Stimulated activated CD4-positive, alpha-beta T cell treated with anti-CD3 and anti-CD28 coated beads, TNF-alpha, amount 100 ng/mL, for 48 hours (primary cell): ENCODE measurements around the gene NXPH1.

Experiments used
- DNase-seq, 3 donors: peaks; one replicate each; pipeline ENCODE4 v3.0.0-alpha.2; 2020; ENCODE audit warnings: low read depth in 3 of 3

NXPH1 gene

DNA sequence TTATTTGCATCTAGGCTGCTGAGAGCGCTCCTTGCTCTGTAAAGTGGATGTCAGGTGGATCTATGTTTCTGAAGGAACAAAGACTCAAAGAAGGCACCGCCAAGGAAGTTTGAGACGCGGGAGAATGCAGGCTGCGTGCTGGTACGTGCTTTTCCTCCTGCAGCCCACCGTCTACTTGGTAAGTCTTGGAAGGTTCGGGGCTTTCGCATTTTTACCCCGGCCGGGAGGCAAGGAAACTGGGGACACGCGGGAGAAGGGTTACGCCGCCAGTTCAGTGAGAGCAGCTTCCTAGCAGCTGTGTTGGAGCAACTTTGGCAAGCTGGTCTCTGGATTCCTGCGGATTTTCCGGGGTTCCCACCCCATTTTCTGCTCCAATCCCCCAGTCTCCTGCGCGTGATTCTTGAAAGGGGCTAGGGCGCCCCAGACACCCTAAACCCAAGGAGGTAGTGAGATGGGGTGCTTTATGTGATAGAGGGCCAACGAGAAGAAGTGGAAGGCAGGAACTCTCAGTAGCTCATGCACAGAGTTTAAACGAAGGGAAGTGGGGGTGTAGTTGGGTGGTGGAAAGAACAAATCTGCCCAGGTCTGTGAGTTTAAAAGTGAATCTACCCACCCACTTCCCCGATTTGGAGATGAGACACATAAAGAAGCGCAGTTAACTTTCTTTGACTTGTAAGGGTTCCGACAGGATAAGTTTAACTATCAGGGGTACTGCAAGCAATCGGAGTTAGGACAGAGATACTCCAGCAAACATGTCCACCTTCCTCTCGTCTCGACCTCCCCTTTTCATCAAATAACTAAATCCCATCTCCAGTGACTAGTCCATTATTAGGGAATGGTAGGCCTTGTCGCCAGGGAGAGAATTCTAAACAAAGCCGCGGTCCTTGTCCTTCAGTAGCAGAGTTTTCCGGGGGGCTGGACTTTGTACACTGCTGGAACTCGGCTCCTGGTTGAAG is 2.5 kb downstream of the NXPH1 start:
- DNase-seq, result no peak

DNA sequence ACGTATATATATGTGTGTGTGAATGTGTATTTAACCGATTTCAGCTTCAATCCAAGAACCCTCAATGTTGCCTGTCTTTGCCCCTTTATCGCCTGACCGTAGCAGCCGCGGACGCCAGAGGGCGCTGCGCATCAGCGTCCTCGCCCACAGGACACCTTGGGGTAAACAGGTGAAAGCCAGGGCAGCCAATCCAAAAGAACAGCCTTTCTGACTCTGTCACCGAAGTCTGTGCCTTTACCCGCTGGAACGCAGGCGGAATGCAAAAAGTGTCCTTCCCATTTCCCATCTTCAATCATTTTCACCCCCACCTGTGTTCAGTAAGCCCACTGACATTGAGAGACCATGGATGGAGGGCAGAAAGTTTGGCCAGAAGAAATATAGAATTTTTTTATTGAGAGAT is 3.6 kb downstream of the NXPH1 start:
- DNase-seq, result peak; percentile 17 to 42 (median 41)

DNA sequence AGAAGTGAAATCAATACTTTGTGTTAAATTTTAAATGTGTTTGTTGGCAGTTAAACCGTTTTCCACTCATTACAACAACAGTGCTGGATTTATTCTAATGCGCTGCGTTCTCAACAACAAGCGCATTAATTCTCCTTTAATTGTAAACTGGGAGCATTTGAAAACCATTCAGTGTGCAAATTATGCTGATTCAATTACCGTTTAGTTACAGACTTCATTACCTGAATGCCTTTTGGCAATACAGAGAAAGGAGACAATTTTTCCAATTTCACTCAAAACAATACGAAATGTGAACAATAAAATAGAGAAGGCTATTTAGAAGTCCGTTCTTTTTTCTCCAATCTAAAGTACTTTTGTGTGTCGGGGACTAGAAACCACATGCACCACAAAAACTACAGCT is 4.2 kb downstream of the NXPH1 start:
- DNase-seq, result no peak

DNA sequence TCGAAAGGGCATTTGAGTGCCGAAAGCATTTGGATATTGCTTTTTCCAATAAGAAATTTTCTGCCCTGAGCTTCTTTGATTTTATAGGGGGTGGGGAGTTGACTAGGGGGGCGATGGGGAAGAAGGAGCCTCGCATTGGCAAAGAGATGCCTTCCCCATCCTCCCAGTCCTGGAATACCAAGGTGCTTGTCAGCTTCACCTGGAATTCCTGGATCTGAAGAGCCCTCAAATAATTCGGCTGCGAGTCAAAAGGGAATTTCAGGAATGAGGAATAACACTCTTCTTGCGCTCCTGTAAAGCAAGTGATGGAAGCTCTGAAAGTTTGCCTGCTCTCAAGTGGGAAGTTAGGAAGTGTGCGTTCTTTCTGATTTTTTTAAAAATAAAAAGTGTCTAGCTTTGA is 7.3 kb downstream of the NXPH1 start:
- no peak for DNase-seq

DNA sequence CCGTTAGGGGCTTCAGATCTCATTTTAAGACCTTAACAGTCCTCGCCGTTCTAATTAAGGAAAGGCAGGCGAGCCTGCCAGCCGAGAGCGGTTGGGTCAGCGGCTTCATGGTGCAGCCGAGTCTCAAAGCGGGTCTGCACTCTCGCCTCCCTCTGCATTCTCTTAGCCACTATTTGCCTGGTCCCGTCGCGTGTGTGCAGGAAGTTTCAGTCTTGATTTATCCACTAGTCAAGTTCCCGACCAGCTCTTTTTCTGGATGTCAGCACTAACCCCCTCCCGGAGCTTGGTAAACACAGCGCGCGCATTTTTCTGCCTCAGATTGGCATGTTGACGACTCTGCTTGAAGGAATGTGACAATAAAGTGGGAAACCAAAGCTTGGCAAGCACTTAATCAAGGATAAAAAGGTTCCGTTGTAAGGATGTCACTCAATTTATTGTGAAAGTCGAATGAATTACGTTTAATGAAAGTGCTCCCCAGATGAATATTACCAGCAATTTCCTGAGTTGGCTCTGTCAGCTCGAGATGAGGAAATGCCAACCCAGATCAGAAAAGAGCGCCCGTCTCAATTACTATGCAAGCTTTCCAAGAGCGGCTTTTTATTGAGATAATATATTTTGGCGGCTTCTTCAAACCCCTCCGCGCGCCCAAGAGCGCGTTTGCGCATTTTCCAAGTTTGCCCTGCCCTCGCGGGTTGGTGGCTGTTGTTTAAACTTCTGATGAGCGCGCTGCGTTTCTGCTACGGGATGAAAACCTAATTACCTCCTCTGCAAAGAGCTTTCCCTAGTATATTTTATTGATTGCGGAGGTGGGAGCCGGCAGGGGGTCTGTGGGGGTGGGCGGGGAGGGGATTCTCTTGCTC is 7.9 kb downstream of the NXPH1 start:
- DNase-seq, result no peak

DNA sequence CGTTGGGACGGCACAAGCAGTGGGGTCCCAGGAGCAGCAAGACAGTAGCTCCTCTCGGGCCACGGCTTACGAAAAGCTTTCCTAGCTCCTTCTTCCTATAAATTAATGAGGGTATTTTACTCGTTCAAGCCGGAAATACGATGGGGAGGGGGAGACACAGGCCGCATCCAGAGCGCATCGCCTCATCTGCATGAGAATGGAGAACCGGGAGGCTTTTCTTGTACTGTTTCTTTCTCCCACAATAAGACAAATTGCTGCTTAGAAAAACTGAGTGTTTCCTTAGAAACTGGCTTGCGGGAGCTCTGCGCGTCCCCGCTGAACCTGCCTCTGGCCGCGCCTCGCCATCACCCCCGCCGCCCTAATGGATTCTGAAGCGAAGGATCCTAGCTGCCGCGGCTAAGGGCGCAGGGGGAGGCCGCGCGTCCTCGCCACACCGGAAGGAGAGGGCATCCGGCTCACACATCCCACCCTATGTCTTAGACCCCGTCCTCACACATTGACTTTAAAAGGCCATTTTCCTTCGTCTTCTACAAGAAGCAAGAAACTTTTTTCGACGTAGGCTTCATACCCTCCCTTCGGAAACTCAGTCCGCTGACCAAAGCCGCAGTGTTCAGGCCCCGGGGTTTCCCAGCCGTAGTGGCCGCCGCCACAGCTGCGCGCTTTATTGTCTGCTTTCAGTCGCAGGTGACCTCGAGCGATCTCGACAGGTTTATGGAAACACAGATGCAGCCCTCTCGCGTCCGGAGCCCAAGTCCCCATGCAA is 8.8 kb downstream of the NXPH1 start:
- no peak for DNase-seq

DNA sequence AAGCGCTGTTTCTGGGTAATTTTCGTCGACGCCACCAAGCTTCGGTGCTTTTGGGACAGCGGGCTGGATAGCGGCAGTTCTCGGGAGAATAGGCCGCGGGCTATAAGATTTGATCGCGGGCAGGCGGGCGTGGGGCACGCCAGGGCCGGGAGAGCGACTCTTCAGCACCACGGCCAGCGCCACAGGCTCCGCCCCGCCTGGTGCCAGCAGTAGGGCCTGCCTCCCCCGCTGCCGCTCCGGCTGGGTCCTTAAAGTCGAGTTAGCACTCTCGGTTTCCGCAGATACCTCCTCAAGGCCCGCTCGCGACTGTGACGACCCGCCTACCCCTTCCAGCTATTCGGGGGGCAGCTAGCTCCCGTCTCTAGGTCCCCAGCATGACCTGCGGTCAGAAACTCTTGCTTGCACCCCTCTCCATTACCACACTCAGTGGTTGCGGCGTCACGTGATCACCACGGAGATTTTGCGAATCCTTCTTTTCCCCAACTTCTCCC is 9.4 kb downstream of the NXPH1 start:
- peak; percentile 21 to 46 (median 39) for DNase-seq

DNA sequence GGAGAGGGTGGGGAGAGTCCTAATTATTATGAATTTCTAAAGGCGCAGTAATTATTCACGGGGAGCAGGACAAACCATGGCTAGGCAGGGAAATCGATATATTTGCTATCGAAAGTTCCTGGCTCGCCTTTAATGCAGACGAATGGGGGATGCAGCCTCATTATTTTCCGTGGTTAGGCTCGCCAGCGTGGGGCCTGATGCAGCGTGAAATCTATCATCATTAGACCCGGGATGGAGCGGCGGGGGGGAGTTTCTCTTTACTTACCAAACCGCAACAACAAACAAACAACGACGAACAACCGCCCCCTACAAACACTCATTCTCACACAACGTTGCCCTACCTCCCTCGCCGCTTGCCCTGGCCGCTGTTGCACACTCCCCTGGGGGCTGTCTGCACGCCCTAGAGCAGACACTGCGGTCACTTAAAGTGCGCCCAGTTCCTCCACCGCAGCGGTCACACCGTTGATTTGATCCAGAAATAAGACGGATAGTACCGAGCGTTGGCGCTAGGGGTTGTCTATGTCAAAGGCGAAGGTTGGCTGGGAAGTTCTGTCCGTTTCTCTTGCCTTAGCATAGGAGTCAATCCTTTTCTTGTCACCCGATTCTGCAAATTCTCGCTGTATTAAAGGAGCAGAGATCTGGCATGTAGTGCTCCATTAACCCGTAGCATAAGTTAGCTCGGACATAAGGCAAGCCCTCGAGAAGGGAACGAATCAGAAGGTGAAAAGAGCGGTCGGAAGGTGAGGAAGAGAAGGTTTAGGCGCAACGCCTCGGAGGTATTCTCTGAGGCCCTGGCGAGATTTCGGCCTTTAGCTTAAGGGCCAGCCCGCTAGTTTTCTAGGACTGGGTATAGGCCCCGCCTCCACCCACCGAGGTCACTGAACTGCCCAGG is 10.4 kb downstream of the NXPH1 start:
- DNase-seq, result no peak

DNA sequence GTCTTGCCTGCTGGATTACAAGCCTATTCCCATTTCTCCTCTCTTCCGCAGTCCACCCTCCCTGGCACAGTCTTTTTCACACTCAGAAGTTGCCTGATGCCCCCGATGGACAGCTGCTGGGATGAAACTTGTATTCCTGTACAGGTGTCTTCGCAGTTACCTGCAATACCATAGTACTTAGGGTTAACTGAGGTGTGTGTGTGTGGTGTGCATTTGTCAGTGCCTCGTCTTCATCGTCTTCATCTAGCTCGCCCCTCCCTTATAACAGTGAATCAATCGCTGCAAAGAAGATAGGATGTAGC is 11.0 kb downstream of the NXPH1 start:
- no peak for DNase-seq

DNA sequence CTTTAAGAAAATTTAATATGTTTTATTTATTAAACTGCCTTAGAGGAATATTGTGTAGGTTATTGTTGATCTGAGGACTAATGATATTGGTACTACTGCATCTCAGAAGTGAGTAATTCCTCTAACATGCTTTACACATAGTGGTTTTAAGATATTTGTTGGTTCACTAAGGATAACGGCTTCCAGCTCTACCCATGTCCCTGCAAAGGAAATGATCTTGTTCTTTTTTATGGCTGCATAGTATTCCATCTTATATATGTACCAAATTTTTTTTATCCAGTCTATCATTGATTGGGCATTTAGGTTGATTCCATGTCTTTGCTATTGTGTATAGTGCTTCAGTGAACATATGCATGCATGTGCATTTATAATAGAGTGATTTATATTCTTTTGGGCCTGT is 20.1 kb downstream of the NXPH1 start:
- no peak for DNase-seq

DNA sequence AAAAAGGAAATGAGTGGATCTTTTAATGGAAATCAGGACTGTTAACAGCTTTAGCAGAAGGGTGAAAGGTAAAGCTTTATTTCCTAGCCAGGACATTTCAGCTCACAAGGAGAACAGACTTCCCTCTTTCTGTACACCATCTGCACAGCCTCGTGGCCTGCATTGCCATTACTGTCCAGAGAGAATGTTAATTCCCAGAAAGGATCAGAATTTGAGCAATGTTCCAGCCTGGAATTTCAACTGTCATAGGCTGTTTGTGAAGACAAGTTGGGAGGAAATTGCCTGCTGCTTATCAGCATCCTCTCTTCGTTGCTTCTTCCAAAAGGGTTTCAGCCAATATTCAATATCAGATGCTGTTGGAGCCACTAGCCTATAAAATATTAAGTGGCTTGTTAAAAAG is 22.0 kb downstream of the NXPH1 start:
- DNase-seq, result no peak

DNA sequence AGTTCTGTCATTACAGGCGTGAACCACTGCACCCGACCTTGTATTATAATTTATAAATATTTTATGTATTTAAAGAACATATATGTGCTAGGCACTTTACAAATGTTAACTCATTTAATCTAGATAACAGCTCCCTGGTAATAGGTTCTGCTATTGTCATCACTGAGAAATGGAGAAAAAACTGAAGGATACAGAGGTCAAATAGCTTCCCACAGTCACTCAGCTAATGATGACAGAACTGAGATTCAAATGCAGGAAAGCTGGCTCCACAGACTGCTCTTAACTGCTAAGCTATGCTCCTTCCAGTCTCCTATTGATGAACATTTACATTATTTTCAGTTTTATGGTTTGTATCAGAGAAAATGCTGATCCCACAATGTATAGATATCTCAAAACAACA is 28.9 kb downstream of the NXPH1 start:
- no peak for DNase-seq

DNA sequence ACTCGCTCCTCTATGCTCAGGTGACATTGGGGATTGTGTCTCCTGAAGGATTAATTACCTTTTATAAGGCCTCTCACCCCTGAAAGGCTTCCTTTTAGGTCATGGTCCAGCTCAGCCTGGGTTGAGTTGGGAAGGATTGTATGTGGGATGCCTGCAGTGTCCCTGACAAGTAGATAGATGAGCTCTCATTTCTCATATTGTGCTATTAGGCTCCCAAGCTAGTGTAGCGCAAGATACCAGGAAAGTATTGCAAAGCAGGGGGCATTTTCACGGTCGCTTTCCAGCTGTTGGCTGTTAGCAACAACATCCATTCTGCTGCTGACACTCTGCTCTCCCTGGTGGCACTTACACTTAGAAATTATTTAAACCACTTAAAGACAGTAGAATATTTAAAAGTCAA is 31.9 kb downstream of the NXPH1 start:
- DNase-seq, result no peak

DNA sequence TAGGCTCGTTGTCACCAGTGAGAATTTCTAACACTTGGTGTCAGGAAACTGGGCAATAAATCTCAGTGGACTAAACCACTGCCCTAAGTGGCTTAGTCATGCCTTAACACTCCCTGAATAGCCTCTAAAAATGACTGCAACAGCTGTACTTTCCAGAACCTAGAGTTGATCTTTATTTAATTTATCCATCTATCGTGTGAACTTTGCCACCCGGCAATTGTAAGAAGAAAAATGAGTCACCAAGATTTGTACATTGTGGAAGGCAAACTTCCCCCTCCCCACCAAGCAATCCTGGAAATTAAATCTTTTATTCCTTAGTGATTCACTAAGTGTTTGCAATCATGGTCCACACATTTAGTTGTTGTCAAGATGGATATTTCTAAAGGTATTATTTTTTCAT is 47.1 kb downstream of the NXPH1 start:
- DNase-seq, result no peak

DNA sequence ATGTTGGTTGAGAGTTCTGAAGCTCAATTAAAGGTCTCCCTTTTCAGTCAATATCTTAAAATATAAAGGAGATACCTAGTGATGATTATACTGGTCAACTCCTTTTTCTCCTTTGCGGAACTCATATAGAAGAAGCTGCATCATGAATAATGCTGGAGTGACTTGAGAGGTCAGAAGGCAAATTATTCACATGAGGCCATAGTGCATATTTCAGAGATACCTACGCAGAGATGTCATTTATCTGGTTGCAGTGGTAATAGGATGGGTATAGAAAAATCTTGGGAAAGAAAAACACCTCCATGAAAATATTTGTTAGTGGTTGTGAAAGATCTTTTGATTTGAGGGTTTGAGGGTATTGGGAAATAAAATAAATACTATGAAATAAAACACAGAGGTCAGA is 47.7 kb downstream of the NXPH1 start:
- DNase-seq, result no peak

DNA sequence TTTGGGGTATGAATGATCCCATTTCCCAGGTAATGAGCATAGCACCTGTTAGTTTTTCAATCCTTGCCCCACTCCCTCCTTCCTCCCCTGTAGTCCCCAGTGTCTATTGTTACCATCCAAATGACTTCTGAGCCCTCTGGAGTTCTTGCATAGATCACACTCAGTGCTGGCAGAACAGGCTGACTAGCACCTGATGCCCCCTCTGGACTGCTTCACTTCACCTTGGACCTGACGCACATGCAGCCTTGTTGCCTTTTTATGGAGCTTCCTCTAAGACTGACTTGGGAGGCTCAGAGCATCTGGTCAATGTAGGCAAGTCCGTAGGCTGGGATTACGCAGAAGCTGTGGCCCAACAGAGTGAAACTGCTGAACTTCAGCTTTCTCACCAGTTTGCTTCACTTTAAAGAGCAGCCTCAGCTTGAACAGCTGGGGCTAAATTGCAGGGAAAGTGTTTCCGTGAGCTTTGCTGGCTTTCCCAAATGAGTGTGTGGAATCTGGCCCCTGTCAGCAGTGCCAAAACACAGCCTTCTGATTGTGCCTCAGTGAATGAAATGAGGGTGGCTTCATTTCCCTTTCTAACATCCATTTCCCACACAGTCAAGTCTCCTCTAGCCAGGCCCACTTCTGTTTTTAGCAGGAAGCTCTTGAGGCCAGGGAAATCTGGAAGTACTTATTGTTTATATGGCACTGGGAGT is 48.5 kb downstream of the NXPH1 start:
- DNase-seq, result no peak

DNA sequence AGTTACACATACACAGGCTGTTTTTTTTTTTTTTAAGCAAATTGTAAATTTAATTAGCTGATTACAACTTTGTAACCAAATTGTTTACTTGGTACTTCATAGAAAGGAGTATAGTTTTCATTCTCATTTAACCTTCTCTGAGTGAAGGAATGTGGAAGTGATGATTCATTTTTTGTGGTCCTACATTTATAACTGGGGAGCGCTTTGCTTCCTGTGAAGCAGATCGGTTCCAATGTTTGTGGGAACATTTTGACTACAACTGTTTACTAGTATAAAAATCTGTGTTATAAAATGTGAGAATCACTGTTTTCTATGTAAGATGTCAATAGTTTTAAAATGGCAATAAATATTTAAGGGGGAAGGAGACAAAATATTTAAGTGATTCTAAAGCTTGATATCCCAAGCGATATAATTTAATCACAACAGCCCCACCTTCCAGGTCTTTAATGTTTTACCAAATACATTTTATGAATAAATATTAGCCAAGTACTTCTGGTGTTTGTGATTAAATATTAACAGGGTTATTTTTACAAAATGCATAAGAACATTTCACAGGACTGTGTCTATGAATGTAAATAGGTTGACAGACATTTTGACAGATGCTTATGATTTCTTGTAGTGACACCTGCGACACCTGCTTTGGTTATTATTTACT is 57.1 kb downstream of the NXPH1 start:
- DNase-seq, result no peak

DNA sequence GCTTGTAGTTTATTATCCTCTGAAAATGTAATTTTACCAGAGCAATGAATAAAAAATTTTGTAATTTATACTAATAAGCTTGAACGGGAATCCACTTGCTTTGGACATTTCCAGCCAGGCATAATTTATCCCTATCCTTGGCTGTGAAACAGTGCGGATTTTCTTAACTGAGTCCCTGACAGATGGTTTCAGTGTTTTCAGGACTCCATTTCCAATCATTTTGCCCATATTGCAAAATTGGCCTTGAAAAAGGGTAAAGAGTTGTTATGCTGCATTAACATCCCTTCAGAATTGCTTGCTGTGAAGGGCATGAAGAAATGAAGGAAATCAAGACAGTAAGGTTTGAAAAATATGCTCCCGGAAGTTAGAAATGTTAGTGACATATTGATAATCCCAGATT is 57.7 kb downstream of the NXPH1 start:
- DNase-seq, result no peak

DNA sequence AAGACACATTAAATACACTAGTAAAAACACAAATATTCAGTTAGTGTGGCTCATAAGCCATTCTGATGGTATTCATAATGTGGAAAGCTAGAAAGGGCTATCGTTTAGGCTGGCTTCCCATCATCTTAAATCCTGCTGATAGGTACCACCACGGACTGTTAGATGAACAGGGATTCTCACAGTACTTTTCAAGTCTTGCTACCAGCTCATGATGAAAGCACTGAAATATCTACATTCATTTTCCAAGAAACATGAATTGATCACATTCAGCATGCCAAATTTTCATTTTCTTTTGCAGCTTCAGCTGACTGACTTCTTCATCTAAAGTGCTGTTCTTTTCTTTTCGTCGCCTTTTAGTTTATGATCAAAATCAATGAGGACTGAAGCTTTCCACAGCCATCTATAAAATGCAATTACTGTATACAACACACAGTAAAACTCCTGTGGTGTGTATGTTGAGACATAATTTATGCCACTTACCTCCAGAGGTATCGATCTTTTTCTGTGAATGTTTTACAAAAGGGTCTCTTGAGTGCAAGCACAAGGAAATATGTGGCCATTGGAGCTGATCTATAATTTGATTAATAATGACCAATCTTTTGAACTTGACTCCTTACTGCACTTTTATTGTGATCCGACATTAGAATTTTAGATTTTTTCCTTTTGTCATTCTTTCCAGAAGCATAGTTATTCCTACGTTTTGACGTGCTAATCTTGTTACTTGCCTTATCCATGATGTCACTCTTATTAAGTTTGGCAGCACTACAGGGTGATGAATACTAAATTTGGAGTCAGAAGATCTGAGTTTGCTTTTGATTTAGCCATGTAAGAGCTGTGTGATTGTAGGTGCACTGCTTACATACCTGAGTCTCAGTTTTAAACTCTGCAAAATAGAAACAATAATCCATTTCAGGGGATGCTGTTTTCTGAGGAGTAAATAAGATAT is 58.4 kb downstream of the NXPH1 start:
- DNase-seq, result no peak
